HK-2 (cell line): ENCODE measurements around the gene PCDHGB1.
"Not testable (repeated sequence)": the region's sequence is repeated elsewhere in the genome, so short reads cannot be mapped to it uniquely, and the experiment has no call there.

Experiments
- DNase-seq: peaks from one replicate; pipeline ENCODE4 v3.0.0-alpha.2; 2018; ENCODE audit not compliant: unreplicated experiment

PCDHGB1 gene

GRCh38 chr5:141349917-141350619 lies at the start of gene PCDHGB1:
Gene PCDHGB1, plus strand, starts transcription at chr5:141350099. Its CDS starts 162 bp downstream, at chr5:141350261.
- peak; percentile 10 for DNase-seq

GRCh38 chr5:141303756-141304155 lies 46.1 kb upstream of the PCDHGB1 start, which contains the start of gene SLC25A2:
Gene SLC25A2, minus strand, starts transcription at chr5:141304049. Its CDS starts 184 bp downstream, at chr5:141303865.
- no peak for DNase-seq

DNA sequence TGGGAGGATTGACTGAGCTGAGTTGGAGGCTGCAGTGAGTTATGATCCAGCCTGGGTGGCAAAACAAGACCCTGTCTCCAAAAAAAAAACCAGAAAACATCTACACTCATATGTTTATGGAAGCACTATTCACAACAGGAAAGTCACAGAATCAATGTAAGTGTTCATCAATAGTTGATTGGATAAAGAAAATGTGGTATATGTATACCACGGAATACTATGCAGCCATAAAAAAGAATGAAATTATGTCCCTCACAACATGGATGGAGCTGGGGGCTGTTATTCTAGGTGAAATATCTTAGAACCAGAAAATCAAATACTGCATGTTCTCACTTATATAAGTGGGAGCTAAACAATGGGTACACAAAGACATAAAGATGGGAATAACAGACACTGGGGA lies 43.3 kb upstream of the PCDHGB1 start:
- DNase-seq, result no peak

- no peak for DNase-seq
These were observed 36.2 kb upstream of the PCDHGB1 start for GRCh38 chr5:141313711-141314110.

- DNase-seq, result not testable (repeated sequence)
These were observed 32.9 kb upstream of the PCDHGB1 start for GRCh38 chr5:141316963-141317362.

- no peak for DNase-seq
These were observed 30.7 kb upstream of the PCDHGB1 start for GRCh38 chr5:141319202-141319601.

- no peak for DNase-seq
These were observed 30.2 kb upstream of the PCDHGB1 start for GRCh38 chr5:141319699-141320098.

DNA sequence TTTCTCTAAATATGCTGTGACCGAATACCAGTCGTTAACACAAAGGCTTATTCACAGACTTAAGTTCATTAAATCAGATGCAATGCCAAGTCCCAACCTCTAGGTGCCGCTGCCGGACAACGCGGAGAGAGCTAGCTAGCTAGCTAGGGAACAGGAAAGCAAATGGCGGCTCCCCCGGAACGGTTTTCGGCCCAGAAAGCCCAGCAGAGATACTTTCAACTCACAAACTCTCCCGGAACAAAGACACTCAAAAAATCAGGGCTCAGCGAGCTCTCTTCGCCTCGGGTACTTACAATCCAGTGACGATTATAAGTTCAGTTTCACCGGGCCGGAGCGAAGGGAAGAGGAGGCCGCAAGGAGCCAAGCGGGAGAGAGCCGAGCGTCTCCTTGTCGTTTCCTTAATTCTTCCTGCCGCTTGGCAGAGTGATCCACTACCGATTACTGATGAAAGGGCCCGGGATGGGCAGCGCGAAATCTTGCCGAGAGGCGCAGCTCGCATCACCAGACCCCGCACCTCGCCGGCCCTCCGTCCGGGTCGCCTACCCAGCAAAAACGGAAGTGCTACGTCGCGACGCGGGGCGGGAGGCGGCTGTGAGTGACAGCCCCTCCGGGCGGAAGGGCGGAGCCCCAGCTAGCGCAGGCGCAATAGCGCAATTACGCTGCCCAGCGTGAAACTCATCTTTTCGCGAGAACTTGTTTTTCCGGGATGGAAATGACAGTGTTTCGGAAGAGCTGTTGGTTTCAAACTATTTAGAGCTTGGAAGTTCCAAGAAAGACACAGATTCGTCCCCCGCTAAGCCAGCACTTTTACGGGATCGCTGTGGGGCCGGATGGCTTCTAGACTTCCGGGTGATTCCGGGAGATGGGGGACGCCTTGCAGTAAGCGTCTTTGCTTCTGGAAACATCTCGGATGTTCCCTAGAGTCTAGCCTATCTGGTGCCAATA lies 29.4 kb upstream of the PCDHGB1 start, which contains the start of gene TAF7:
Gene TAF7 (minus strand): TSS at position 560 of the 945 bp plus-strand sequence. CDS start 740 bp downstream, outside the sequence.
- peak; percentile 87 for DNase-seq

GRCh38 chr5:141322261-141322660 lies 27.6 kb upstream of the PCDHGB1 start:
- DNase-seq, result no peak

GRCh38 chr5:141326088-141326854 lies 23.6 kb upstream of the PCDHGB1 start:
- no peak for DNase-seq

DNA sequence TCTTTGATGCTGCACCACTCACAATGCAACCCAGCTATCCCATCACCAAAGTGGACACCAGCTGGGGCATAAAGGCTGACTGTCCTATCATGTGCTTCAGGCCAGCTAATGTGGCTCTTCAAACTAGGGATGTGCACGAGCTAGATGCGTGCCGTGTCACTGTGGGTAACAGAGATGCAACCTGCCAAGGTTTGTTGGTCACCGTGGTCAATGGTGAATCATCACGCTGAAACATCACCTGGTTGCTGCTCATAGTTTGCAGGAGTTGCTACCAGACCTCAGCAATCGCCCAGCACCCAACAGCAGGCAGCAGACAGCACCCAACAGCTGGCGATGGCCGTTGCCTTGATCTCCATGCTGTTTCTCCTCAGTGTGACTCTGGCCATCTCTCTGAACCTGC lies 21.7 kb upstream of the PCDHGB1 start:
- no peak for DNase-seq

- DNase-seq, result no peak
These were observed 19.4 kb upstream of the PCDHGB1 start, which contains the start of gene PCDHGA1 for GRCh38 chr5:141330299-141331080. Gene PCDHGA1, plus strand, starts transcription at chr5:141330514.

- not testable (repeated sequence) for DNase-seq
These were observed 17.3 kb upstream of the PCDHGB1 start for GRCh38 chr5:141332571-141332970.

- no peak for DNase-seq
These were observed 11.2 kb upstream of the PCDHGB1 start, which contains the start of gene PCDHGA2 for GRCh38 chr5:141338538-141339306. Gene PCDHGA2, plus strand, starts transcription at chr5:141338760.

DNA sequence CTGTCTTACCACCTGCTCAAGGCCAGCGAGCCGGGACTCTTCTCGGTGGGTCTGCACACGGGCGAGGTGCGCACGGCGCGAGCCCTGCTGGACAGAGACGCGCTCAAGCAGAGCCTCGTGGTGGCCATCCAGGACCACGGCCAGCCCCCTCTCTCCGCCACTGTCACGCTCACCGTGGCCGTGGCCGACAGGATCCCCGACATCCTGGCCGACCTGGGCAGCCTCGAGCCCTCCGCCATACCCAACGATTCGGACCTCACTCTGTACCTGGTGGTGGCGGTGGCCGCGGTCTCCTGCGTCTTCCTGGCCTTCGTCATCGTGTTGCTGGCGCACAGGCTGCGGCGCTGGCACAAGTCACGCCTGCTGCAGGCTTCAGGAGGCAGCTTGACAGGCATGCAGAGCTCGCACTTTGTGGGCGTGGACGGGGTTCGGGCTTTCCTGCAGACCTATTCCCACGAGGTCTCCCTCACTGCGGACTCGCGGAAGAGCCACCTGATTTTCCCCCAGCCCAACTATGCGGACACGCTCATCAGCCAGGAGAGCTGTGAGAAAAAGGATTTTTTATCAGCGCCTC lies 9.0 kb upstream of the PCDHGB1 start:
- not testable (repeated sequence) for DNase-seq

- no peak for DNase-seq
These were observed 7.1 kb upstream of the PCDHGB1 start for GRCh38 chr5:141342773-141343172.

- DNase-seq, result no peak
These were observed 6.5 kb upstream of the PCDHGB1 start, which contains the start of gene PCDHGA3 for GRCh38 chr5:141343242-141343952. Gene PCDHGA3, plus strand, starts transcription at chr5:141343829. Its CDS starts 205 bp downstream, at chr5:141344034.

GRCh38 chr5:141343953-141344463 lies 5.9 kb upstream of the PCDHGB1 start:
- DNase-seq, result no peak

GRCh38 chr5:141345327-141345726 lies 4.6 kb upstream of the PCDHGB1 start:
- no peak for DNase-seq
